Jurkat, Clone E6-1 (cell line): ENCODE measurements around the gene GPRC5C.
"Not testable (repeated sequence)": the region's sequence is repeated elsewhere in the genome, so short reads cannot be mapped to it uniquely, and the experiment has no call there.

Experiments used
- DNase-seq: peaks from one replicate; pipeline ENCODE4 v3.0.0-alpha.2; 2011; ENCODE audit warnings: low read depth, low spot score
- H3K4me3 ChIP-seq: 2 replicates; pipeline ENCODE4 v1.5.1; 2011; ENCODE audit warnings: mild to moderate bottlenecking, low read length, control low read depth, moderate library complexity

GPRC5C gene

GRCh38 chr17:74404218-74404617, 27.7 kb upstream of the GPRC5C start:
- DNase-seq: no peak
- no peak overlapping the region for H3K4me3 ChIP-seq

- no peak overlapping the region for H3K4me3 ChIP-seq
- DNase-seq: no peak
Measured at GRCh38 chr17:74404789-74405188, 27.1 kb upstream of the GPRC5C start.

GRCh38 chr17:74405311-74405710, 26.6 kb upstream of the GPRC5C start:
- not testable (repeated sequence) for H3K4me3 ChIP-seq, DNase-seq

- no peak for DNase-seq
- H3K4me3 ChIP-seq: no peak overlapping the region
Measured at GRCh38 chr17:74407384-74407783, 24.5 kb upstream of the GPRC5C start.

GRCh38 chr17:74408262-74408661, 23.6 kb upstream of the GPRC5C start:
- no peak for DNase-seq
- H3K4me3 ChIP-seq: no peak overlapping the region

- no peak for DNase-seq
- H3K4me3 ChIP-seq: no peak overlapping the region
Measured at GRCh38 chr17:74408815-74409214, 23.1 kb upstream of the GPRC5C start.

- peak; percentile 4 for DNase-seq
- no peak overlapping the region for H3K4me3 ChIP-seq
Measured at GRCh38 chr17:74410001-74410443, 21.9 kb upstream of the GPRC5C start.

- H3K4me3 ChIP-seq: no peak overlapping the region
- DNase-seq: no peak
Measured at GRCh38 chr17:74412581-74412980, 19.3 kb upstream of the GPRC5C start.

- DNase-seq: no peak
- H3K4me3 ChIP-seq: no peak overlapping the region
Measured at GRCh38 chr17:74413491-74413890, 18.4 kb upstream of the GPRC5C start.

- DNase-seq: no peak
Measured at GRCh38 chr17:74414510-74414909, 17.4 kb upstream of the GPRC5C start.

GRCh38 chr17:74415608-74416396, 16.1 kb upstream of the GPRC5C start:
- H3K4me3 ChIP-seq: no peak overlapping the region
- DNase-seq: no peak

More at GRCh38 chr17:74414510-74414909, 17.4 kb upstream of the GPRC5C start:
- H3K4me3 ChIP-seq: no peak overlapping the region

GRCh38 chr17:74417178-74418045, 14.5 kb upstream of the GPRC5C start:
- DNase-seq: no peak
- H3K4me3 ChIP-seq: no peak overlapping the region

GRCh38 chr17:74419928-74420411, 11.9 kb upstream of the GPRC5C start:
- no peak for DNase-seq

GRCh38 chr17:74424117-74424516, 7.8 kb upstream of the GPRC5C start:
- no peak overlapping the region for H3K4me3 ChIP-seq
- no peak for DNase-seq

More at GRCh38 chr17:74419928-74420411, 11.9 kb upstream of the GPRC5C start:
- no peak overlapping the region for H3K4me3 ChIP-seq

- no peak for DNase-seq
Measured at GRCh38 chr17:74424657-74425056, 7.2 kb upstream of the GPRC5C start.

GRCh38 chr17:74426551-74427047, 5.3 kb upstream of the GPRC5C start:
- DNase-seq: no peak
- H3K4me3 ChIP-seq: no peak overlapping the region

More at GRCh38 chr17:74424657-74425056, 7.2 kb upstream of the GPRC5C start:
- no peak overlapping the region for H3K4me3 ChIP-seq

GRCh38 chr17:74427048-74427762, 4.7 kb upstream of the GPRC5C start:
- no peak overlapping the region for H3K4me3 ChIP-seq
- no peak for DNase-seq

GRCh38 chr17:74427763-74428153, 4.1 kb upstream of the GPRC5C start:
- no peak overlapping the region for H3K4me3 ChIP-seq
- DNase-seq: no peak
